GM18526 (cell line): ENCODE results near the gene NFYA.

Source experiments
- POLR2A ChIP-seq: IDR thresholded peaks from 3 replicates; pipeline ENCODE4 v1.6.1; 2011; ENCODE audit not compliant: insufficient read length; ENCODE audit errors: extremely low read depth

The NFYA gene

GRCh38 chr6:41072836-41073202 is at the start of gene NFYA:
Gene NFYA, plus strand, starts transcription at chr6:41072974. Its CDS starts 6,116 bp downstream, at chr6:41079090.
- no peak for TF ChIP-seq POLR2A

- no peak for TF ChIP-seq POLR2A
Measured at GRCh38 chr6:41023114-41023513, 49.7 kb upstream of the NFYA start.

- no peak for TF ChIP-seq POLR2A
Measured at GRCh38 chr6:41025966-41026530, 46.7 kb upstream of the NFYA start.

GRCh38 chr6:41027241-41027640 is 45.5 kb upstream of the NFYA start:
- TF ChIP-seq POLR2A: no peak

GRCh38 chr6:41027799-41028560 is 44.8 kb upstream of the NFYA start:
- TF ChIP-seq POLR2A: peak; percentile 59

GRCh38 chr6:41028561-41029412 is 44.0 kb upstream of the NFYA start:
- no peak for TF ChIP-seq POLR2A

GRCh38 chr6:41032830-41033229 is 39.9 kb upstream of the NFYA start:
- no peak for TF ChIP-seq POLR2A

GRCh38 chr6:41033776-41034175 is 39.0 kb upstream of the NFYA start:
- TF ChIP-seq POLR2A: no peak

GRCh38 chr6:41036186-41036585 is 36.6 kb upstream of the NFYA start:
- TF ChIP-seq POLR2A: no peak

- TF ChIP-seq POLR2A: no peak
Measured at GRCh38 chr6:41036601-41037000, 36.2 kb upstream of the NFYA start.

GRCh38 chr6:41037107-41037900 is 35.5 kb upstream of the NFYA start:
- no peak for TF ChIP-seq POLR2A

- no peak for TF ChIP-seq POLR2A
Measured at GRCh38 chr6:41038205-41038604, 34.6 kb upstream of the NFYA start.

- no peak for TF ChIP-seq POLR2A
Measured at GRCh38 chr6:41039060-41039998, 33.4 kb upstream of the NFYA start, which contains the start of gene UNC5CL. Gene UNC5CL, minus strand, starts transcription at chr6:41039221. Its CDS starts 4,147 bp downstream, at chr6:41035074.

- TF ChIP-seq POLR2A: no peak
Measured at GRCh38 chr6:41040101-41040939, 32.5 kb upstream of the NFYA start.
